HepG2 (cell line): ENCODE results near the gene HDAC4. TPM values are rescaled to one million over a fixed set of nuclear protein-coding genes. Genes with fewer than 3 reads are reported as not detected.

Source experiments
- ATAC-seq: fragments of 200-7000 bp; cut with Tn5 transposase; 3 replicates; pipeline ENCODE4 v1.9.1; 2020; ENCODE audit warnings: mild to moderate bottlenecking, moderate library complexity
- BruUV-seq: library from RNA; stranded (reverse); fragments of 400-500 nt; replicated peaks from 2 replicates; lab custom pipeline; 2021; lab: Mats Ljungman, UMichigan
- CTCF ChIA-PET: fragments of 300-600 bp; formaldehyde crosslinking; extraction: SDS; loops from one replicate; lab custom pipeline; 2021; ENCODE audit warnings: low total read pairs, inconsistent platforms, low intra/inter-chr PET ratio; lab: Yijun Ruan, JAX
- POLR2A ChIA-PET: fragments of 350-600 bp; sonication (Branson Sonifier 250); formaldehyde crosslinking; loops from one replicate; lab custom pipeline; 2020; ENCODE audit warnings: antibody characterized with exemption, inconsistent platforms; lab: Yijun Ruan, JAX
- DNase-seq: peaks from one replicate; pipeline ENCODE4 v3.0.0-alpha.2; 2015; ENCODE audit warnings: low spot score
- FAIRE-seq: peaks from 3 replicates; lab custom pipeline; 2011; peaks lifted over from hg19 to GRCh38; lab: Jason Lieb, UNC
- H2AFZ ChIP-seq: one replicate; pipeline ENCODE4 v1.6.1; 2011; ENCODE audit warnings: low read length, inconsistent platforms
- H3K27ac ChIP-seq: fragments of 300-600 bp; 3 replicates; pipeline ENCODE4 v1.8.0; 2011; ENCODE audit warnings: mixed run types, mild to moderate bottlenecking, mixed read lengths, low read length, inconsistent platforms; ENCODE audit not compliant: insufficient read depth; ENCODE audit errors: extremely low read length
- H3K27me3 ChIP-seq, 2 experiments: fragments of 200-600 bp in 1 of 2; 2 replicates in 1 of 2; 3 replicates in 1 of 2; pipeline versions ENCODE4 v1.6.0 to v1.8.0; 2011; ENCODE audit warnings: low read length in 2 of 2, mild to moderate bottlenecking in 2 of 2, moderate library complexity in 2 of 2, inconsistent platforms in 1 of 2; ENCODE audit not compliant: insufficient read depth in 2 of 2, control insufficient read depth in 1 of 2
- H3K36me3 ChIP-seq, 2 experiments: fragments of 200-600 bp in 1 of 2; replicated peaks in 1 of 2; 2 replicates in 1 of 2; 3 replicates in 1 of 2; pipeline versions ENCODE4 v1.5.1 to v1.8.0; 2011; ENCODE audit warnings: low read length in 2 of 2, inconsistent platforms in 1 of 2; ENCODE audit not compliant: insufficient read depth in 2 of 2, control insufficient read depth in 1 of 2
- H3K4me1 ChIP-seq: 2 replicates; pipeline ENCODE4 v1.5.1; 2012; ENCODE audit warnings: low read length, inconsistent platforms; ENCODE audit not compliant: insufficient read depth
- H3K4me2 ChIP-seq: 2 replicates; pipeline ENCODE4 v1.6.0; 2011; ENCODE audit warnings: low read depth, low read length, inconsistent platforms
- H3K4me3 ChIP-seq, 3 experiments: fragments of 200-600 bp in 1 of 3; sonication (generic), shearing (Covaris generic) in 1 of 3; replicated peaks in 1 of 3; 2 replicates each; pipeline ENCODE4 v1.5.1; 2011 to 2016; ENCODE audit warnings: low read length in 3 of 3, inconsistent platforms in 2 of 3, low read depth in 2 of 3, mild to moderate bottlenecking in 2 of 3, control low read depth in 1 of 3, mixed read lengths in 1 of 3; ENCODE audit not compliant: insufficient read depth in 1 of 3
- H3K79me2 ChIP-seq: one replicate; pipeline ENCODE4 v1.6.1; 2011; ENCODE audit warnings: low read length, inconsistent platforms; ENCODE audit not compliant: insufficient read depth
- H3K9ac ChIP-seq: 2 replicates; pipeline ENCODE4 v1.6.0; 2011; ENCODE audit warnings: mild to moderate bottlenecking, low read depth, low read length, inconsistent platforms; ENCODE audit not compliant: insufficient read depth
- H3K9me3 ChIP-seq: 2 replicates; pipeline ENCODE4 v1.5.1; 2012; ENCODE audit warnings: mild to moderate bottlenecking, low read length
- H4K20me1 ChIP-seq: 2 replicates; pipeline ENCODE4 v1.6.0; 2011; ENCODE audit warnings: inconsistent platforms, mild to moderate bottlenecking, low read length, moderate library complexity; ENCODE audit not compliant: insufficient read depth
- E2F1 ChIP-seq: sonication (generic); formaldehyde crosslinking; IDR thresholded peaks from 2 replicates; pipeline ENCODE4 v1.5.0; 2020; ENCODE audit warnings: missing genetic modification reagents
- FUBP1 ChIP-seq: sonication (generic); formaldehyde crosslinking; IDR thresholded peaks from 2 replicates; pipeline ENCODE4 v1.5.1; 2020; ENCODE audit warnings: missing genetic modification reagents, mild to moderate bottlenecking, borderline replicate concordance
- SOX5 ChIP-seq: IDR thresholded peaks from 2 replicates; pipeline ENCODE4 v1.6.1; 2016; ENCODE audit warnings: borderline replicate concordance
- SSRP1 ChIP-seq: IDR thresholded peaks from 2 replicates; pipeline ENCODE4 v1.6.1; 2016; ENCODE audit warnings: control low read depth
- ZBTB2 ChIP-seq: sonication (generic); formaldehyde crosslinking; IDR thresholded peaks from 2 replicates; pipeline ENCODE4 v1.8.0; 2022; ENCODE audit warnings: low read depth, missing genetic modification reagents
- ZC3H13 ChIP-seq: sonication (generic); formaldehyde crosslinking; IDR thresholded peaks from 2 replicates; pipeline ENCODE4 v1.8.1; 2023; ENCODE audit warnings: mild to moderate bottlenecking, missing genetic modification reagents, moderate library complexity
- ZNF20 ChIP-seq: sonication (generic); formaldehyde crosslinking; IDR thresholded peaks from 2 replicates; pipeline ENCODE4 v1.4.0; 2020; ENCODE audit warnings: mild to moderate bottlenecking, moderate library complexity, missing genetic modification reagents
- ZNF512B ChIP-seq: sonication (generic); formaldehyde crosslinking; IDR thresholded peaks from 2 replicates; pipeline ENCODE4 v1.5.1; 2020; ENCODE audit warnings: missing genetic modification reagents, mild to moderate bottlenecking, borderline replicate concordance
- ZNF605 ChIP-seq: sonication (generic); formaldehyde crosslinking; IDR thresholded peaks from 2 replicates; pipeline ENCODE4 v1.8.0; 2022; ENCODE audit warnings: mild to moderate bottlenecking, missing genetic modification reagents
- ZNF747 ChIP-seq: sonication (generic); formaldehyde crosslinking; IDR thresholded peaks from 2 replicates; pipeline ENCODE4 v1.8.1; 2023; ENCODE audit warnings: missing genetic modification reagents, mild to moderate bottlenecking, borderline replicate concordance
- ZNF841 ChIP-seq: sonication (generic); formaldehyde crosslinking; IDR thresholded peaks from 2 replicates; pipeline ENCODE4 v1.8.1; 2023; ENCODE audit warnings: missing genetic modification reagents, borderline replicate concordance
- WGBS: methylation state at CpG from one replicate; pipeline ENCODE4 v1.1.6; 2017; ENCODE audit warnings: low lambda C conversion rate; 5-methylcytosine and 5-hydroxymethylcytosine counted together
- in situ Hi-C: cut with HindIII; loops from 2 replicates; pipeline ENCODE4 v1.10.0; 2017; ENCODE audit warnings: low pct_unique_long_range_greater_than_20kb; ENCODE audit not compliant: extremely low pct_ligation_motif_present
- intact Hi-C: fragments of 100-400 bp; cut with micrococcal nuclease; formaldehyde crosslinking; loops from one replicate; pipeline ENCODE4 v1.10.0; 2022; ENCODE audit not compliant: unreplicated experiment
- polyA plus RNA-seq, 8 experiments: library from polyadenylated mRNA; depleted of rRNA in 3 of 8; stranded (reverse) in 7 of 8; unstranded in 1 of 8; fragments of >200 nt; fragmentation: Illumina TruSeq in 4 of 8; extraction: Trizol in 4 of 8; gene quantifications; 2 replicates each; pipeline versions ENCODE4 v1.2.1 to v1.2.3, GENCODE V29; 2011 to 2016; ENCODE audit warnings: low read depth in 4 of 8, missing spikeins in 1 of 8, mixed read lengths in 1 of 8; ENCODE audit not compliant: insufficient read depth in 1 of 8
- total RNA-seq, 5 experiments: library from RNA; depleted of rRNA; stranded (reverse); fragments of >200 nt; fragmentation: Illumina TruSeq; extraction: Trizol; gene quantifications; 2 replicates each; pipeline ENCODE4 v1.2.3, GENCODE V29; 2016; ENCODE audit warnings: low read depth in 1 of 5
- TF ChIP-seq, protein P1 (sequence below): sonication (generic); formaldehyde crosslinking; IDR thresholded peaks from 2 replicates; pipeline ENCODE4 v1.9.0; 2022; ENCODE audit warnings: missing genetic modification reagents, mild to moderate bottlenecking, borderline replicate concordance

HDAC4 gene
- total and polyA plus RNA-seq, 2 of the 13 experiments (the other 11 are each of a cell fraction or from before 2014, with no cell fraction given), result 10.1 to 11.5 TPM

- H3K79me2 ChIP-seq, result peaks cover 23% of the 10 kb centered on the region
- no peak overlapping the region for H3K27ac ChIP-seq
- no peaks in the 10 kb centered on the region for H3K27me3 ChIP-seq
- in situ Hi-C loops, result no loop called here
- ChIA-PET CTCF (no interaction called here), POLR2A (interaction anchor here (0.9 kb wide), 1 partner anchor 24 kb away, joined by 4 read pairs; no protein-coding TSS in a partner anchor)
- H3K4me2 ChIP-seq, result no peak overlapping the region
- H2AFZ ChIP-seq, result no peak overlapping the region
- FAIRE-seq (no peak), ATAC-seq (no peak), DNase-seq (no peak)
- no TSS peak for BruUV-seq
- intact Hi-C loops, result no loop called here
- WGBS, result 90% methylated on average over 6 of the region's 9 CpGs
- no peaks in the 10 kb centered on the region; a peak in 1 of 5 replicates for H3K36me3 ChIP-seq
- peaks cover 33% of the 10 kb centered on the region for H3K4me1 ChIP-seq
- H4K20me1 ChIP-seq, result peaks cover 42% of the 10 kb centered on the region
- no peak overlapping the region for H3K9ac ChIP-seq
- H3K4me3 ChIP-seq, result no peak overlapping the region
- TF ChIP-seq ZC3H13 (no peak), ZNF20 (CRISPR knock-in tag) (no peak), SOX5 (CRISPR knock-in tag) (no peak), ZNF512B (no peak), ZNF605 (CRISPR knock-in tag) (no peak), FUBP1 (CRISPR knock-in tag) (no peak), ZNF747 (no peak), SSRP1 (CRISPR knock-in tag) (no peak), E2F1 (no peak), ZBTB2 (no peak), ZNF841 (no peak)
- TF ChIP-seq, protein P1, sequence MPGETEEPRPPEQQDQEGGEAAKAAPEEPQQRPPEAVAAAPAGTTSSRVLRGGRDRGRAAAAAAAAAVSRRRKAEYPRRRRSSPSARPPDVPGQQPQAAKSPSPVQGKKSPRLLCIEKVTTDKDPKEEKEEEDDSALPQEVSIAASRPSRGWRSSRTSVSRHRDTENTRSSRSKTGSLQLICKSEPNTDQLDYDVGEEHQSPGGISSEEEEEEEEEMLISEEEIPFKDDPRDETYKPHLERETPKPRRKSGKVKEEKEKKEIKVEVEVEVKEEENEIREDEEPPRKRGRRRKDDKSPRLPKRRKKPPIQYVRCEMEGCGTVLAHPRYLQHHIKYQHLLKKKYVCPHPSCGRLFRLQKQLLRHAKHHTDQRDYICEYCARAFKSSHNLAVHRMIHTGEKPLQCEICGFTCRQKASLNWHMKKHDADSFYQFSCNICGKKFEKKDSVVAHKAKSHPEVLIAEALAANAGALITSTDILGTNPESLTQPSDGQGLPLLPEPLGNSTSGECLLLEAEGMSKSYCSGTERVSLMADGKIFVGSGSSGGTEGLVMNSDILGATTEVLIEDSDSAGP (CRISPR knock-in tag), result no peak
- no peaks in the 10 kb centered on the region for H3K9me3 ChIP-seq
Measured at GRCh38 chr2:239272626-239273025, 128.2 kb downstream of the HDAC4 start.
